HFF-Myc (cell line): ENCODE data around the gene ATP6V1F.

Source experiments
- DNase-seq: peaks from one replicate; pipeline ENCODE4 v3.0.0-alpha.2; 2011; ENCODE audit warnings: low read depth; ENCODE audit errors: extremely low read depth
- H3K4me3 ChIP-seq: replicated peaks from 2 replicates; pipeline ENCODE4 v1.5.1; 2011; ENCODE audit warnings: low read depth, mild to moderate bottlenecking, control low read depth, low read length
- TF ChIP-seq, protein P1 (sequence below): IDR thresholded peaks from 2 replicates; pipeline ENCODE4 v1.5.1; 2012; ENCODE audit warnings: mild to moderate bottlenecking, low read depth, low read length, control low read depth; ENCODE audit errors: missing control alignments

ATP6V1F gene

DNA sequence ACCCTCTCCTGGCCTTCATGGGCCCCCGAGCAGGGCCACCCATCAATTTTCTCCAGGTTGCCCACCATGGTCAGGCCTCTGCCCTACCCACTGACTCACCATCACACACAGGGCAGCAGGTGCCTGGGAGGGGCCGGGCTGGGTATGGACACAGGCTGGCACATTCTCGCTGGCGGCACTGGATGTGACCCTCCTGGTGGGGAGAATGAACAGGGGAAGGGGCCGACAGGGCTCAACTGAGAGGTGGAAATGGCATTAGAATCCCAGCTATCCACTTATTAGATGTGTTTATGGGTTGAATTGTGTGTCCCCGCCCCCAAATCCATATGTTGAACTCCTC lies 31.4 kb downstream of the ATP6V1F start:
- TF ChIP-seq, protein P1, sequence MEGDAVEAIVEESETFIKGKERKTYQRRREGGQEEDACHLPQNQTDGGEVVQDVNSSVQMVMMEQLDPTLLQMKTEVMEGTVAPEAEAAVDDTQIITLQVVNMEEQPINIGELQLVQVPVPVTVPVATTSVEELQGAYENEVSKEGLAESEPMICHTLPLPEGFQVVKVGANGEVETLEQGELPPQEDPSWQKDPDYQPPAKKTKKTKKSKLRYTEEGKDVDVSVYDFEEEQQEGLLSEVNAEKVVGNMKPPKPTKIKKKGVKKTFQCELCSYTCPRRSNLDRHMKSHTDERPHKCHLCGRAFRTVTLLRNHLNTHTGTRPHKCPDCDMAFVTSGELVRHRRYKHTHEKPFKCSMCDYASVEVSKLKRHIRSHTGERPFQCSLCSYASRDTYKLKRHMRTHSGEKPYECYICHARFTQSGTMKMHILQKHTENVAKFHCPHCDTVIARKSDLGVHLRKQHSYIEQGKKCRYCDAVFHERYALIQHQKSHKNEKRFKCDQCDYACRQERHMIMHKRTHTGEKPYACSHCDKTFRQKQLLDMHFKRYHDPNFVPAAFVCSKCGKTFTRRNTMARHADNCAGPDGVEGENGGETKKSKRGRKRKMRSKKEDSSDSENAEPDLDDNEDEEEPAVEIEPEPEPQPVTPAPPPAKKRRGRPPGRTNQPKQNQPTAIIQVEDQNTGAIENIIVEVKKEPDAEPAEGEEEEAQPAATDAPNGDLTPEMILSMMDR: no peak
- no peak for DNase-seq
- no peak overlapping the region for H3K4me3 ChIP-seq

DNA sequence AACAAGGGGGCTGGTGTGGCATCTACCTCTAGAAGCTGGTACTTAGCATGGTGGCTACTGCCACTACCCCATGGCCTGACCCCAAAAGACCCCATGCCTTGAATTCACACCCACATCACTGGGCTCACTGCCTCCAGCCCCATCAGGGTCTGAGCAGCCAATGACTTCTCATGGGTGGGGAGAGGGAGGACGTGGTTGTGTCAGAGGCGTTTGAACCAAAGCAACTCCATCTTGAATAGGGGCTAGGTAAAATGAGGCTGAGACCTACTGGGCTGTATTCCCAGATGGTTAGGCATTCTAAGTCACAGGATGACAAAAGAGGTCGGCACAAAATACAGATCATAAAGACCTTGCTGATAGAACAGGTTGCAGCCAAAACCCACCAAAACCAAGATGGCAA lies 32.7 kb downstream of the ATP6V1F start:
- no peak overlapping the region for H3K4me3 ChIP-seq
- TF ChIP-seq, protein P1: no peak
- no peak for DNase-seq

DNA sequence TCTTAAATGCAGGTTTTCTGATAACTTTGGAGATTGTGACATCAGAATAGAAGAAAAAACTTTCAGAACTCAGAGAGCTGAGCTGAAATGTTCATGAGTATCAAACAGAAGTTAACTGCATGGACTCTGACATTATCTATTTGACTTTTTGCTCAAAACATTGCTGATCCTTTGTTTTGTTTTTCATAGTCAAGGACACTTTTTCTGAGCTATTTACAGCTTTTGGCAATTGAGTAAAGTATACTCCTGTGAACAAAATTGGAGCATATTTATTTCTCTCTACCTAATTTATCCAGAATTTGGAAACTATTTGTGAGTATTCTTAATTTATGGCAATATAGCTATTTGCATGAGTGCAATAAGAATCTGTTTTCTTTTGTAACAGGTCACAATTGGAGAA lies 36.7 kb downstream of the ATP6V1F start:
- TF ChIP-seq, protein P1: no peak
- no peak overlapping the region for H3K4me3 ChIP-seq
- DNase-seq: no peak

DNA sequence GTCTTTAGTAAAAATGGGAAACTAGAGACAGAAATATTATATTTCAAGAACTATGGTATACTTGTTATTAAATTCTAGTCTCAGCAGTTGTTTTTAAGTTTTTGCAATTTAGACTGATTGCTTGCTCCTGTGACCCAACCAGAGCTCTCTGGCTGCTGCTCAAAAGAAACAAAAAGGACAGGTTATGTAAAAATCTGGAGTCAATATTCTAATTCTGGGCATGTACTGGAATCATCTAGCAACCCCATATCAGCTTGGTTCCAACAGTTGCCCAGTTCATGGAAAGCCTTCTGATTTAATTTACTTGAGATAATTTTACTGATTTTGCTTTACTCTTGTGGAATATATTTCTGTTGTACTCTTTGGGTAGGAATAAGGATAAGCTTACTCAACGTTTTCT lies 37.6 kb downstream of the ATP6V1F start:
- H3K4me3 ChIP-seq: no peak overlapping the region
- TF ChIP-seq, protein P1: no peak
- no peak for DNase-seq

DNA sequence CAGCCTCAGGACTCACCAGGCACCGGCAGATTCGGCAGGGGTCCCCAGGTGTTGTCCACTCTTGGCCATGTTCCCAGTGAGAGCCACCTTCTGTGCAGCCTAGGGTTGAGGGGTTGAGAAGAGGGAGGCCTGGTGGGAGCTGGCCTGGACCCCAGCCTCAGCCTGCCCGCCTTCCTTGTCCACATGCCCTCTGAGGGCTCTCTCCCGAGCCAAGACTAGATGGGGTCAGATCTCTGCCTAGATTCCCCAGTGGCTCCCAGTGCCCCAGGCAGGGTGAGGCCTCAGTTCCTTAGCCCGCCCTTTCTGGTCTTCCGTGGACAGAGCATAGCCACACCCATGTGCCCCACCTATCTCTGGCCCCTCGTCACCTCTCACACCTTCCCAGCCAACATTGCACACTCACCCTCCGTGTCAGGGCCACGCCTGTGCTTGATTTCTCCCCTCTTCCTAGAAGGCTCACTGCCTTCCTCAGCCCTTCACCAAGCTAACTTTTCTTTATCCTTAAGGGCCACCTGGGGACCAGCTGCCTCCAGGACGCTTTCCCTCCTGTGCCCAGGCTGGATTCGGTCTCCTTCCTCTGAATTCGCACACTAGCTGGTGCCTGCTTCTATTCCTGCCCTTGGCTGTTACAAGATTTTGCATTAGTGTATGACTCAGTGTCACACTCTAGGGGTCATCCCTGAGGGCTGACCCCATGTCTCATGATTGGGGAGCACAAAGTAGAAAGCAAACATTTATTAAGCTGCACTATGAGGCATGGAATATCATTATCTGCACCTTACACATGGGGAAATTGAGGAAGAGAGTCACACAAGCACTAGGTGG lies 40.3 kb downstream of the ATP6V1F start:
- TF ChIP-seq, protein P1: no peak
- DNase-seq: no peak
- no peak overlapping the region for H3K4me3 ChIP-seq

DNA sequence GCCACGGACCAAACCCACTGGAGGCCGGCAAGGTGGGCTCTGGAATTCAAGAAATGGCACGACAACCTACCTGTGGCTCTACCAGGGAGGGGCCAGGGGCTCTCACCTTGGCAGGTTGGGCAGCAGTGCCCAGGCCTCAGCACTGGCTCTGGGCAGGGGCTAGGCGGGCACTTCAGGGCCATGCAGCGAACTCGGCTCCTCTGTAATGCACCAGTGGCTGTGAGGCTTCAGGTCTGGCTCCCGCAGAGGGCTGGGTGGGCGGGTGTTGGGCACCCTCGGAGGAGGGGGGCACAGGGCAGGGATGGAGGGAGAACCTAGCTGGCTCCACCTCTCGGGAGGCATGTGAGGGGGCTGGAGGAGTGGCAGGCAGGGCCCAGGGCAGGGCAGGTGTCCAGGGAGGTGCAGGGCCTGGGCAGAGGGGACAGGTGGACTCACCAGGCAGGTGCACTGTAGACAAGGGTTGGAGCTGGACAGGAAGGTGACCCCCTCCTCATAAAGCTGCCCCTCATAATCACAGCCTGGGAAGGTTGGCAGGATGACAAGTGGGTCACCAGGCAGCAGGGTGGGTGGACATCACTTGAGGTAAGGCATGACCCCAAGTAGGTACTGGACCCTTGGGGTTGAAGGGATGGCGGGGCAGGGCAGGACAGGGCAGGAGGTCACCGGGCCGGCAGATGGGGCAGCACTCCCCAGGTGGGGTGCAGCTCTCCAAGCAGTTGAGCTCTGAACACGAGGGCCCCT lies 41.1 kb downstream of the ATP6V1F start:
- no peak overlapping the region for H3K4me3 ChIP-seq
- TF ChIP-seq, protein P1: no peak
- DNase-seq: no peak
